Gastroesophageal sphincter (tissue), 4 donors: ENCODE data around the gene GLRX5. TPM values are rescaled to one million over a fixed set of nuclear protein-coding genes. Genes with fewer than 3 reads are reported as not detected.

ENCODE experiments used
- ATAC-seq: fragments of 150-250 bp; one replicate; pipeline ENCODE4 v1.9.1; 2016; ENCODE audit warnings: mild to moderate bottlenecking, moderate library complexity
- H3K27ac ChIP-seq, 4 donors: fragments of 200-600 bp; sonication (generic) in 3 of 4; 1 replicate in 3 of 4; 2 replicates in 1 of 4; pipeline ENCODE4 v1.5.1; 2016 to 2019
- H3K27me3 ChIP-seq: fragments of 200-600 bp; sonication (generic); one replicate; pipeline ENCODE4 v1.5.1; 2019
- H3K36me3 ChIP-seq, 2 donors: fragments of 200-600 bp; sonication (generic); one replicate each; pipeline ENCODE4 v1.5.1; 2019; ENCODE audit warnings: control low read depth in 1 of 2
- H3K4me1 ChIP-seq, 3 donors: fragments of 200-600 bp; sonication (generic); 1 replicate in 2 of 3; 2 replicates in 1 of 3; pipeline ENCODE4 v1.5.1; 2016 to 2019; ENCODE audit warnings: control low read depth in 2 of 3
- H3K4me3 ChIP-seq, 2 donors: fragments of 200-600 bp; sonication (generic); one replicate each; pipeline ENCODE4 v1.5.1; 2019; ENCODE audit warnings: mild to moderate bottlenecking in 1 of 2, moderate library complexity in 1 of 2
- H3K9me3 ChIP-seq, 3 donors: fragments of 200-600 bp; sonication (generic); one replicate each; pipeline ENCODE4 v1.5.1; 2017 to 2019; ENCODE audit warnings: control low read depth in 2 of 3
- EP300 ChIP-seq: sonication (generic); formaldehyde crosslinking; IDR thresholded peaks from one replicate; pipeline ENCODE4 v1.6.1; 2017; ENCODE audit warnings: antibody characterized with exemption, mild to moderate bottlenecking
- POLR2A ChIP-seq, 2 donors: fragments of 450-650 bp; IDR thresholded peaks; one replicate each; pipeline ENCODE4 v1.6.1; 2017; ENCODE audit warnings: antibody characterized with exemption in 2 of 2, mild to moderate bottlenecking in 2 of 2, moderate library complexity in 1 of 2
- POLR2AphosphoS5 ChIP-seq: sonication (generic); formaldehyde crosslinking; IDR thresholded peaks from one replicate; pipeline ENCODE4 v1.6.1; 2017; ENCODE audit warnings: antibody characterized with exemption
- WGBS, 2 donors: methylation state at CpG; one replicate each; pipeline ENCODE4 v1.1.5; 2018; ENCODE audit warnings: low coverage in 1 of 2; 5-methylcytosine and 5-hydroxymethylcytosine counted together
- total RNA-seq, 4 donors: library from RNA; depleted of rRNA; stranded (reverse); fragments of >200 nt; gene quantifications; one replicate each; pipeline ENCODE4 v1.1.0, GENCODE V29; 2016
- TF ChIP-seq, protein P1 (sequence below), 4 experiments: fragments of 200-600 bp in 2 of 4; fragments of 450-650 bp in 2 of 4; sonication (generic) in 1 of 4; IDR thresholded peaks; one replicate each; pipeline ENCODE4 v1.5.1; 2017 to 2019; ENCODE audit warnings: antibody characterized with exemption in 4 of 4, mild to moderate bottlenecking in 2 of 4, moderate library complexity in 2 of 4

Gene GLRX5
- total RNA-seq, 4 donors from 2014 or later, result 30.5 to 50.5 (median 33.3) TPM

GRCh38 chr14:95544588-95544987 lies 9.7 kb downstream of the GLRX5 start:
- Histone ChIP-seq H3K27ac (no peak overlapping the region), H3K36me3 (peaks cover 0 to 27% of the 10 kb centered on the region in 2 donors), H3K4me3 (no peak overlapping the region), H3K9me3 (no peaks in the 10 kb centered on the region), H3K4me1 (no peaks in the 10 kb centered on the region), H3K27me3 (no peaks in the 10 kb centered on the region)
- 73 to 83% methylated on average over 5 to 7 of the region's 8 CpGs for WGBS, 2 donors
- TF ChIP-seq POLR2A (IDR thresholded peaks at IDR 0.05), result no peak
- no peak for ATAC-seq

DNA sequence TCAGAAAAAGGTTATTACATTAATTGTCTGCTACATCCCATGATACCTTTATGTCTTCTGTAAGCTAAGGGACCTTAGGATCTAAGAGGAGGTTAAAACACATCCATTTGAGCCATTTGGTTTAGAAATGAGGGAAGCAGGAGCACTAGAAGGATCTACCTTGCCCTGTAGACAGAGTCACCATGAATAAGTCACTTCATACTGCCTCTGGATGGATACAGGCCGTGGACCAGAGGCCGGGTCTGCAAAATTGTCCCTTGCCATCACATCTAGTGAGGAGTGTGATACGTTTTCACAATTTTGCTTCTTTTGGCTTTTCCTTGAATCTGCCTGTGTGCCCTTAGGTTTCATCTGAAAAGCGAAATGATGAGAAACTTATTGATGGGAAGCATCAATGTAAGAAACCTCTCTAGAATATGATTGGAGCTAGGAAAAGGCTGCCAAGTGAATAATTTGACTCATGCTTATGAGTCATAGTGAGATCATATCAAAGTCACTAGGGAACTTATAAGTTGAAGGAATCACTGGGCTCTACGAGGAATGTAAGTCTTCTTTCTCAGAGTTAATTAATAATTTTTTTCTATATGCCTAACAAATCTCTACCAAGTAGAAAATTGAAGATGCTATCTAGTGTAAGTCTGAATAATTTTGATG lies 10.8 kb downstream of the GLRX5 start:
- no peaks in the 10 kb centered on the region for H3K9me3 ChIP-seq
- no peaks in the 10 kb centered on the region for H3K27me3 ChIP-seq
- H3K4me1 ChIP-seq, result no peaks in the 10 kb centered on the region
- no peak for ATAC-seq
- H3K4me3 ChIP-seq, result no peak overlapping the region
- TF ChIP-seq POLR2A (IDR thresholded peaks at IDR 0.05) (no peak), POLR2AphosphoS5 (no peak), EP300 (no peak)
- TF ChIP-seq, protein P1, sequence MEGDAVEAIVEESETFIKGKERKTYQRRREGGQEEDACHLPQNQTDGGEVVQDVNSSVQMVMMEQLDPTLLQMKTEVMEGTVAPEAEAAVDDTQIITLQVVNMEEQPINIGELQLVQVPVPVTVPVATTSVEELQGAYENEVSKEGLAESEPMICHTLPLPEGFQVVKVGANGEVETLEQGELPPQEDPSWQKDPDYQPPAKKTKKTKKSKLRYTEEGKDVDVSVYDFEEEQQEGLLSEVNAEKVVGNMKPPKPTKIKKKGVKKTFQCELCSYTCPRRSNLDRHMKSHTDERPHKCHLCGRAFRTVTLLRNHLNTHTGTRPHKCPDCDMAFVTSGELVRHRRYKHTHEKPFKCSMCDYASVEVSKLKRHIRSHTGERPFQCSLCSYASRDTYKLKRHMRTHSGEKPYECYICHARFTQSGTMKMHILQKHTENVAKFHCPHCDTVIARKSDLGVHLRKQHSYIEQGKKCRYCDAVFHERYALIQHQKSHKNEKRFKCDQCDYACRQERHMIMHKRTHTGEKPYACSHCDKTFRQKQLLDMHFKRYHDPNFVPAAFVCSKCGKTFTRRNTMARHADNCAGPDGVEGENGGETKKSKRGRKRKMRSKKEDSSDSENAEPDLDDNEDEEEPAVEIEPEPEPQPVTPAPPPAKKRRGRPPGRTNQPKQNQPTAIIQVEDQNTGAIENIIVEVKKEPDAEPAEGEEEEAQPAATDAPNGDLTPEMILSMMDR (IDR thresholded peaks at IDR 0.05), result no peak
- peaks cover 0 to 27% of the 10 kb centered on the region in 2 donors for H3K36me3 ChIP-seq
- peak overlapping the region in 1 of 4 donors; percentile 30 for H3K27ac ChIP-seq
- 69 to 79% methylated on average over 5 of the region's 5 CpGs for WGBS, 2 donors

- TF ChIP-seq POLR2AphosphoS5, result no peak
- no peak for TF ChIP-seq POLR2A (IDR thresholded peaks at IDR 0.05)
- TF ChIP-seq, protein P1 (IDR thresholded peaks at IDR 0.05), result no peak
- TF ChIP-seq EP300, result no peak
- Histone ChIP-seq H3K9me3 (no peaks in the 10 kb centered on the region), H3K36me3 (peaks cover 0 to 27% of the 10 kb centered on the region in 2 donors), H3K27ac (no peak overlapping the region), H3K27me3 (no peaks in the 10 kb centered on the region), H3K4me1 (no peaks in the 10 kb centered on the region), H3K4me3 (no peak overlapping the region)
- no peak for ATAC-seq
- WGBS, 2 donors, result 79 to 94% methylated on average over 2 to 4 of the region's 5 CpGs
These were observed 12.4 kb downstream of the GLRX5 start for GRCh38 chr14:95547272-95547625.

GRCh38 chr14:95547626-95548327 lies 12.9 kb downstream of the GLRX5 start:
- WGBS, 2 donors, result 58 to 91% methylated on average over 4 to 5 of the region's 14 CpGs
- no peaks in the 10 kb centered on the region for H3K9me3 ChIP-seq
- H3K4me3 ChIP-seq, result no peak overlapping the region
- no peak overlapping the region for H3K27ac ChIP-seq
- ATAC-seq, result no peak
- TF ChIP-seq, protein P1 (IDR thresholded peaks at IDR 0.05), result no peak
- TF ChIP-seq POLR2A (IDR thresholded peaks at IDR 0.05) (no peak), POLR2AphosphoS5 (no peak), EP300 (no peak)
- no peaks in the 10 kb centered on the region for H3K27me3 ChIP-seq
- H3K4me1 ChIP-seq, result no peaks in the 10 kb centered on the region
- H3K36me3 ChIP-seq, result peaks cover 0 to 27% of the 10 kb centered on the region in 2 donors

DNA sequence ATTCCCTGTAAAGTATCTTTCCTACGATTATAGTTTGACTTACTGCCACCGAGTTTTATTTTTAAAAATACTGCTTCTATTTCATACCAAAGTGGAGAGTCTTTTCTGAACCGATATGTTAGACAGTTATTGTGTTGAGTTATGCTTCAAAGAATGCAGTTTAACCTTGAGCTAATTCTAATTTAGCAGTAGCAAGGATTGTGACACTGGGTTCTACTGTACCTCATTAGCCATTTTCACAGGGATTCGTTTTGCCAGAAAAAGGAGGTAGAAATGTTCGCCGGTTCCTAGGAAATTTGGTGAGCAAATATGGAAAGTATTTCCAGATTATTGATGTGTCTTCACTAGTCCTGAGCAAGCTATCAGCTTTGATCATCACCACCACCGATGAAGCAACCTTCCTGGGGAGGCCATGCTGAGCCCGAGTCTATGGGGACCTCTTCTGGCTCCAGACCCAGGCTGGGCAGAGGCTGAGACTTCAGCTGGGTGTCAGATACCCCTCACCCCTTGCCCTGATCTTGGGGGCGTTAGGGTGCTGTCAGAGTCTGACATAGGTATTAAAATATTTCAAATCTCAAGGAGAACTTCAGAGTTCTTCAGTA lies 13.6 kb downstream of the GLRX5 start:
- ATAC-seq, result no peak
- no peaks in the 10 kb centered on the region for H3K27me3 ChIP-seq
- no peak overlapping the region for H3K27ac ChIP-seq
- no peak overlapping the region for H3K4me3 ChIP-seq
- no peak for TF ChIP-seq POLR2A (IDR thresholded peaks at IDR 0.05)
- TF ChIP-seq, protein P1 (IDR thresholded peaks at IDR 0.05), result no peak
- TF ChIP-seq POLR2AphosphoS5, result no peak
- no peak for TF ChIP-seq EP300
- H3K9me3 ChIP-seq, result no peaks in the 10 kb centered on the region
- WGBS, 2 donors, result 72 to 81% methylated on average over 6 to 9 of the region's 9 CpGs
- peaks cover 0 to 27% of the 10 kb centered on the region in 2 donors for H3K36me3 ChIP-seq
- no peaks in the 10 kb centered on the region for H3K4me1 ChIP-seq
